MG63 (cell line): ENCODE data around the gene ATRAID. TPM values are rescaled to one million over a fixed set of nuclear protein-coding genes. Genes with fewer than 3 reads are reported as not detected.
"Not testable (repeated sequence)": the region's sequence is repeated elsewhere in the genome, so short reads cannot be mapped to it uniquely, and the experiment has no call there.

ENCODE experiments used
- DNase-seq: peaks from one replicate; pipeline ENCODE4 v3.0.0-alpha.2; 2020
- H3K27me3 ChIP-seq: fragments of 250-450 bp; sonication (Bioruptor Pico); 2 replicates; pipeline ENCODE4 v1.5.1; 2020; ENCODE audit warnings: mild to moderate bottlenecking, moderate library complexity
- H3K36me3 ChIP-seq: fragments of 250-450 bp; sonication (Bioruptor Pico); 2 replicates; pipeline ENCODE4 v1.5.1; 2020; ENCODE audit warnings: mild to moderate bottlenecking, moderate library complexity
- H3K4me3 ChIP-seq: fragments of 250-450 bp; sonication (Bioruptor Pico); 2 replicates; pipeline ENCODE4 v1.5.1; 2020; ENCODE audit warnings: mild to moderate bottlenecking, moderate library complexity
- H3K9me3 ChIP-seq: fragments of 250-450 bp; sonication (Bioruptor Pico); 2 replicates; pipeline ENCODE4 v1.5.1; 2020; ENCODE audit warnings: mild to moderate bottlenecking, moderate library complexity
- total RNA-seq: library from RNA; depleted of rRNA; stranded (reverse); fragments of >200 nt; shearing (Covaris generic); gene quantifications from 2 replicates; pipeline ENCODE4 v1.2.3, GENCODE V29; 2014; ENCODE audit warnings: low replicate concordance

ATRAID gene
- total RNA-seq, 1 experiment from 2014 or later = 199 TPM

DNA sequence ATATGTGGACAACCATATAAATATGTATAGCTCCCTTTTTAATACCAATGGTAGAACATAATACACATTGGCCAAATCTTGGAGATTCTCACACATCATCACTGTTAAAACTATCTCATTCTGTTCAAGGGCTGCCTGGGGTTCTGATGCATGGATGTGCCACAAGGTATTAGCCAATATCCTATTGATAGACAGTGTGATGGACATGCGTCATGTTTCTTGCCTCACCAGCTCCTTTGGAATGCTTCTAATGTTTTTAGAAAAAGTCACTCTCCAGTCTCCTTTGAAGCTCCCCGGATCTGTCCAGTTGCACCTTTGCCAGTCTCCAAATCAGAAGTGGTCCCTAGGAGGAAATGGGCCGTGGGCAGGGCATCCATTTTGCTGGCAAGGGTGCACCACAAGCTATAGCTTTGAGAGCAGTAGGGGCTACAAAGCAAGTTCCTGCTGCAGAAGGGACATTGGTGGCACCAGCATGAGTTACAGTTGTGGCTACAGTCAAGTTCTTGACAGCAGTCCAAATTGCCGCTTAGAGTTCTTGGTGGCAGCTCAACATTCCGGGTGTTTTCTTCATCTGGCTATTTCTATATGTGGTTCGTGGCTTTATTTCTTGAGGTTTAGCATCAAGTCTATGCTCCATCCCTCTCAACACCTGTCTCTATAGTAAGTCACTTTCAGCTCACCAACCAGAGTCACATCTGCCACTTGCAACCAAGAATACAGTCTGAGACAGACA lies 25.1 kb upstream of the ATRAID start:
- H3K4me3 ChIP-seq = no peak overlapping the region

GRCh38 chr2:27189989-27190388 lies 21.9 kb upstream of the ATRAID start:
- no peak for DNase-seq
- H3K4me3 ChIP-seq = no peak overlapping the region
- H3K9me3 ChIP-seq = no peaks in the 10 kb centered on the region
- no peaks in the 10 kb centered on the region for H3K36me3 ChIP-seq
- no peaks in the 10 kb centered on the region for H3K27me3 ChIP-seq

More for the DNA sequence above, 25.1 kb upstream of the ATRAID start:
- H3K36me3 ChIP-seq = no peaks in the 10 kb centered on the region
- H3K27me3 ChIP-seq = no peaks in the 10 kb centered on the region
- peaks cover 3% of the 10 kb centered on the region for H3K9me3 ChIP-seq
- no peak for DNase-seq

DNA sequence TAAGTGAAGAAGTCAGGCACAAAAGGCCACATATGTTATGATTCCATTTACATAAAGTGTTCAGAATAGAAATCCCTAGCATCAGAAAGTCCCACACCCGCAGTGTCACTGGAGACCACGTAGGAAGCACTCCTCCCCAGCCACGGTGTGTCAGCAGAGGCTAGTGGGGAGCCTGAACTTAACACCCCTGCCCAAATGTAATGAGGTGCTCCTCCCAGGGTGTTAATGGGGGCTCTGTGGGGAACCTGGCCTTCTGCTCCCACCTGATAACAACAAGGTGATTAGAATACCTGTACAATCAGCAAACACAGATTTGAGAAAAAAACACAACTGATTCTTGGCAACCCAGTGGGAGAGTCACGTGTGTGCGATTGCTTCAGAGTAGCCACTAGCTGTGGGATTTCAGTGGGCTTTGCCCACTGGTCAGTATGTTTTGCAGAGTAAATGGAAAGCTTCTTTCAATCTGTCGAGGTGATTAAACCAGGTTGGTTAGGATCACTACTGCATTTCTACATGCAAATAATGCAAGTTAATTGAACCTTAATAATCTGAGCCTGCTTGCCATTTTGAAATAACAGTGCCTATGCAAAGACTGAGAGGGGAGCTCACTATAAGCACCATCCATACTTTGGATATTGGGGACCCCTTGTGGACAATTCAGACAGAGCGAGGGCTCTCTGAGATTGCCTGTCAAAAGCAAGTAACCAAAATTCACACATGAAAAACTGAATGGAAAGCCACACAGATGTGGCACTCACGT lies 20.6 kb upstream of the ATRAID start:
- Histone ChIP-seq H3K9me3 (no peaks in the 10 kb centered on the region), H3K36me3 (no peaks in the 10 kb centered on the region), H3K27me3 (no peaks in the 10 kb centered on the region), H3K4me3 (no peak overlapping the region)
- peak; percentile 39 for DNase-seq

GRCh38 chr2:27194538-27195354 lies 17.1 kb upstream of the ATRAID start:
- no peaks in the 10 kb centered on the region; the same call in 1 of the 2 replicates for H3K36me3 ChIP-seq
- no peak overlapping the region for H3K4me3 ChIP-seq
- H3K9me3 ChIP-seq = no peaks in the 10 kb centered on the region
- H3K27me3 ChIP-seq = no peaks in the 10 kb centered on the region
- no peak for DNase-seq

GRCh38 chr2:27195799-27196198 lies 16.0 kb upstream of the ATRAID start:
- H3K36me3 ChIP-seq, DNase-seq, H3K9me3 ChIP-seq, H3K4me3 ChIP-seq, H3K27me3 ChIP-seq: not testable (repeated sequence)

- H3K9me3 ChIP-seq, H3K27me3 ChIP-seq, DNase-seq, H3K36me3 ChIP-seq, H3K4me3 ChIP-seq: not testable (repeated sequence)
These were observed 13.8 kb upstream of the ATRAID start for GRCh38 chr2:27198068-27198467.

GRCh38 chr2:27198627-27199026 lies 13.2 kb upstream of the ATRAID start:
- Histone ChIP-seq H3K9me3 (no peaks in the 10 kb centered on the region), H3K36me3 (peaks cover 12% of the 10 kb centered on the region; the same call in 1 of the 2 replicates), H3K4me3 (no peak overlapping the region), H3K27me3 (no peaks in the 10 kb centered on the region)
- DNase-seq = no peak

DNA sequence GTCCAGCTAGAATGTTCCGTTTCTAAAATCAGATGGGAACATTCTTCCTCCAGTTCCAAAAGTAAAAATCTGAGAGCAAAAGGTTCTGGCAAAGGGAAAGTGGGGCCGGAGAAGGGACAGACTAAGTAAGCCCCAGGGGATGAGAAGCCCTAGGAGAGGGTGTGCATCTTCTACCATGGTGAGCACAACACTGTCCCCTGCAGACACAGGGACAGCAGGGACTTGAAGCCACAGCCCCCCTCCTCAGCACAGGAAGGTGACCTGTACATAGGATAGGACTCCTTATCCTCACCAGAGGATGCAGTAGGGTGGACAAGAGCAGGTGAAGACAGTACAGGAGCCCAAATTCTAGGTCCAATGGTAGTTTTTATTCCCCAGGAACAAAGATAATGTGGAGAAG lies 12.6 kb upstream of the ATRAID start:
- no peak for DNase-seq
- Histone ChIP-seq H3K9me3 (no peaks in the 10 kb centered on the region), H3K27me3 (no peaks in the 10 kb centered on the region), H3K4me3 (no peak overlapping the region), H3K36me3 (peaks cover 13% of the 10 kb centered on the region; the same call in 1 of the 2 replicates)

- Histone ChIP-seq H3K36me3 (peaks cover 31% of the 10 kb centered on the region), H3K27me3 (no peaks in the 10 kb centered on the region), H3K4me3 (no peak overlapping the region), H3K9me3 (no peaks in the 10 kb centered on the region)
- DNase-seq = no peak
These were observed 10.2 kb upstream of the ATRAID start for GRCh38 chr2:27201675-27202074.

GRCh38 chr2:27202854-27203253 lies 9.0 kb upstream of the ATRAID start:
- no peak for DNase-seq
- H3K27me3 ChIP-seq = no peaks in the 10 kb centered on the region

DNA sequence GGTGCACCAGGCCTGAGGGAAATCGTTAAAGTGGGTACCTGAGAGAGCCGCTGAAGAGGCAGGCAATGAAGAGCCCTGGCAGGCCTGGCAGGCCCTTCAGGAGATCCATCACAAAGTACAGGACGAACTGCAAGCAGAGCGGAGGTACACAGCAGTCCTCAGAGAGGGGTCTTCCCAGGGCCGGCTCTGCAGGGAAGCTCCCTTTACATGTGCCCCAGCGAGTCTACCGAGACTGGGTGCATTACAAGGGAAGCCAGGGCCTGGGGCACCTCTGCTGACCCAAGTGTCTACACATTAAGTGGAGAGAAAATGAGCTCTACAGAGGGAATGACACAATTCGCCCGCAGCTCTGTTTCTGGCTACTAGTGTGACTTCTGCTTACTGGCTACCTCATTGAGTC lies 8.1 kb upstream of the ATRAID start:
- Histone ChIP-seq H3K36me3 (peaks cover 38% of the 10 kb centered on the region), H3K27me3 (no peaks in the 10 kb centered on the region), H3K4me3 (no peak overlapping the region), H3K9me3 (no peaks in the 10 kb centered on the region)
- DNase-seq = no peak

More at GRCh38 chr2:27202854-27203253, 9.0 kb upstream of the ATRAID start:
- Histone ChIP-seq H3K36me3 (peaks cover 31% of the 10 kb centered on the region), H3K9me3 (no peaks in the 10 kb centered on the region), H3K4me3 (no peak overlapping the region)

GRCh38 chr2:27204566-27204965 lies 7.3 kb upstream of the ATRAID start:
- peaks cover 44% of the 10 kb centered on the region for H3K36me3 ChIP-seq
- H3K9me3 ChIP-seq = no peaks in the 10 kb centered on the region
- no peaks in the 10 kb centered on the region for H3K27me3 ChIP-seq
- no peak overlapping the region for H3K4me3 ChIP-seq
- no peak for DNase-seq

DNA sequence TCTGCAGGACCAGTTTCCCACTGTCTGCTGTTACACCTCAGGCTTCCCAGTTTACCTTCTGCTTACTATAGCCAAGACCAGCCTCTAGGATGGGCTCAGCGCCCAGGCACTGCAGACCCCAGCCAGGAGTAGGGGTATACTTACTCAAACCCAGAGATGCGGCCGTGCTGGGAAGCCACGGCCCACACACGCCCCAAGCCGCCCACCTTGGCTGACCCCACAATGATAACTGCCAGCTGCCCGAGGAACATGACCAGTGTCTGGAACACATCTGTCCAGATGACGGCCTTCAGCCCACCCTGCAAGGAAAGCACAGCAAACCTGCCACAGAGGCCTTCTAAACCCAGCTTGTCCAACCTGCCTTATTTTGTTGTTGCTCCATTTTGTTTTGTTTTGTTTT lies 6.6 kb upstream of the ATRAID start:
- Histone ChIP-seq H3K4me3 (no peak overlapping the region), H3K36me3 (peaks cover 50% of the 10 kb centered on the region), H3K27me3 (no peaks in the 10 kb centered on the region), H3K9me3 (no peaks in the 10 kb centered on the region)
- DNase-seq = no peak

DNA sequence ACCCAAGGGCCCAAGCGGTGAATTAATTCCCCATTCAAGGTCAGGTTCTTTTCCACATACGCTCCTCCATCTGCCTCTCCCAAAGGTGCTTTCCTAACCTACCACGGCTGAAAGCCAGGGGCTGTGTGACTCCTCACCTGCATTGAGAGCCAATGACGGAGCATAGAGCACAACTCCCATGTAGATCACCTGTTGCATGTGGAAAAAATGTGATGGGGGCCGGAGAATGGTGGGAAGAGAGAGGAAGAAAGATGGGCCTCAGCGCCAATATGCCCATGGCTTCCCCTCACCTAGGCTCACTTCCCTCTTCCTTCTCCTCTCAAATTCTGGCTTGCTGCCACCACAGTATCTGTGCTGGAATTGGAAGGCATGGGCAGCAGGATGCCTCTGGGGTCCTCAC lies 5.5 kb upstream of the ATRAID start:
- no peak for DNase-seq

DNA sequence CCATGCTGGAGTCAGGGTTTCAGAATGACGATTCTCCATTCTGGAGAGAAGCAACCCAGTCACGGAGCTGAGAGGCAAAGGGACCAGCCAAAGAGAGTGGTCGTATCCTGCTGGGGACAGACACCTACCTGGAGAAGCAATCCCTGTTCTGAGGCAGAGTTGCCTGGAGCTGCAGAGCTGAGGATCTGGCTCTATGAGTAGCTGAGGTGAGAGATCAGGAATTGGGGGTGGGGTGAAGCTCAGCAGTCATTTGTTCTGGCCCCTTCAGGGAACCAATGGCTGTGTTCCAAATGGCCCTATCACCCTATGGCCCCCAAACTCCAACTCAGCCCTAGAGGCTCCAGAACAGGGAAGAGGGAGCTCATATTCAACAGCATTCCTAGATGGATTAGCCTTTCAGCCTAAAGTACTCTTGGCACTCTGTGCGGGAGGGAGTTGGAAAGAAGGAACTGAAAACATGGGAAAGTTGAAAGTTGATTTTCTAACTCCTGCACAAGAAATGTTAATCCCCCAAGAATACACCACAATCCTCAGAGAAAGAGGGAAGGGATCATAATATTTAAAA lies 3.3 kb upstream of the ATRAID start:
- no peak overlapping the region for H3K4me3 ChIP-seq
- no peaks in the 10 kb centered on the region for H3K9me3 ChIP-seq
- no peaks in the 10 kb centered on the region for H3K27me3 ChIP-seq
- no peak for DNase-seq
- H3K36me3 ChIP-seq = peaks cover 41% of the 10 kb centered on the region

More for the DNA sequence above, 5.5 kb upstream of the ATRAID start:
- peaks cover 47% of the 10 kb centered on the region for H3K36me3 ChIP-seq
- H3K4me3 ChIP-seq = no peak overlapping the region
- no peaks in the 10 kb centered on the region for H3K9me3 ChIP-seq
- H3K27me3 ChIP-seq = no peaks in the 10 kb centered on the region

- Histone ChIP-seq H3K9me3 (no peaks in the 10 kb centered on the region), H3K4me3 (no peak overlapping the region), H3K36me3 (peaks cover 46% of the 10 kb centered on the region), H3K27me3 (no peaks in the 10 kb centered on the region)
- DNase-seq = no peak
These were observed 2.0 kb upstream of the ATRAID start for GRCh38 chr2:27209621-27210401.
